SK-N-SH treated with all-trans-retinoic acid at 6 μM for 48 hours (cell line): ENCODE measurements around the gene TUBA1C.

Experiments used
- BACH2 ChIP-seq: fragments of 250-450 bp; sonication (Bioruptor Pico); IDR thresholded peaks from 2 replicates; pipeline ENCODE4 v1.9.0; 2021; ENCODE audit warnings: mild to moderate bottlenecking, borderline replicate concordance
- CSDC2 ChIP-seq: fragments of 250-450 bp; sonication (Bioruptor Pico); IDR thresholded peaks from 2 replicates; pipeline ENCODE4 v1.5.0; 2020; ENCODE audit warnings: mild to moderate bottlenecking, moderate library complexity
- ESRRG ChIP-seq: fragments of 250-450 bp; sonication (Bioruptor Pico); IDR thresholded peaks from 2 replicates; pipeline ENCODE4 v1.6.1; 2021; ENCODE audit warnings: mild to moderate bottlenecking
- ISL1 ChIP-seq: fragments of 250-450 bp; sonication (Bioruptor Pico); IDR thresholded peaks from 2 replicates; pipeline ENCODE4 v2.1.2; 2022; ENCODE audit warnings: mild to moderate bottlenecking, moderate library complexity
- PATZ1 ChIP-seq: fragments of 250-450 bp; sonication (Bioruptor Pico); IDR thresholded peaks from 2 replicates; pipeline ENCODE4 v1.8.0; 2020; ENCODE audit warnings: mild to moderate bottlenecking, moderate library complexity, borderline replicate concordance
- PPARA ChIP-seq: fragments of 250-450 bp; sonication (Bioruptor Pico); IDR thresholded peaks from 2 replicates; pipeline ENCODE4 v1.5.0; 2020; ENCODE audit warnings: mild to moderate bottlenecking, borderline replicate concordance
- ZFP3 ChIP-seq: fragments of 250-450 bp; sonication (Bioruptor Pico); IDR thresholded peaks from 2 replicates; pipeline ENCODE4 v1.5.0; 2020; ENCODE audit warnings: mild to moderate bottlenecking, moderate library complexity
- ZFP30 ChIP-seq: fragments of 450-650 bp; formaldehyde crosslinking; IDR thresholded peaks from 2 replicates; pipeline ENCODE4 v1.5.0; 2022; ENCODE audit warnings: mild to moderate bottlenecking, moderate library complexity
- TF ChIP-seq, protein P1 (sequence below): fragments of 250-450 bp; sonication (Bioruptor Pico); IDR thresholded peaks from 2 replicates; pipeline ENCODE4 v1.5.1; 2020; ENCODE audit warnings: low read depth, mild to moderate bottlenecking, moderate library complexity

- TF ChIP-seq, protein P1, sequence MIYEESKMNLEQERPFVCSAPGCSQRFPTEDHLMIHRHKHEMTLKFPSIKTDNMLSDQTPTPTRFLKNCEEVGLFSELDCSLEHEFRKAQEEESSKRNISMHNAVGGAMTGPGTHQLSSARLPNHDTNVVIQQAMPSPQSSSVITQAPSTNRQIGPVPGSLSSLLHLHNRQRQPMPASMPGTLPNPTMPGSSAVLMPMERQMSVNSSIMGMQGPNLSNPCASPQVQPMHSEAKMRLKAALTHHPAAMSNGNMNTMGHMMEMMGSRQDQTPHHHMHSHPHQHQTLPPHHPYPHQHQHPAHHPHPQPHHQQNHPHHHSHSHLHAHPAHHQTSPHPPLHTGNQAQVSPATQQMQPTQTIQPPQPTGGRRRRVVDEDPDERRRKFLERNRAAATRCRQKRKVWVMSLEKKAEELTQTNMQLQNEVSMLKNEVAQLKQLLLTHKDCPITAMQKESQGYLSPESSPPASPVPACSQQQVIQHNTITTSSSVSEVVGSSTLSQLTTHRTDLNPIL (CRISPR knock-in tag) = no peak
- no peak for TF ChIP-seq ZFP3
- no peak for TF ChIP-seq ZFP30 (CRISPR knock-in tag)
- no peak for TF ChIP-seq ESRRG
- no peak for TF ChIP-seq CSDC2
- no peak for TF ChIP-seq PPARA (CRISPR knock-in tag)
- no peak for TF ChIP-seq ISL1 (CRISPR knock-in tag)
- no peak for TF ChIP-seq PATZ1
- no peak for TF ChIP-seq BACH2
These were observed 32.8 kb upstream of the TUBA1C start for GRCh38 chr12:49231878-49232655.
